ENCODE data around the gene GREM1.

GRCh38 chr15:32718227-32718820 is 520 bp downstream of the GREM1 start:
- no peak for TF ChIP-seq IRF3 (IDR thresholded peaks at IDR 0.05; ENCODE audit: low read depth, low read length)
- TF ChIP-seq REST (IDR thresholded peaks at IDR 0.05; ENCODE audit: low read depth, low read length): no peak
- TF ChIP-seq CTCF (IDR thresholded peaks at IDR 0.05): no peak
- 0 out of 2 replicates have a peak, but pooled peaks have one; percentile 11 for TF ChIP-seq MXI1 (IDR thresholded peaks at IDR 0.05; ENCODE audit: low read depth, low read length)

All from SK-N-SH (cell line).